HEK293T (cell line): Measurements from ENCODE around the gene IRF2BPL.

ENCODE experiments used
- ARNT ChIP-seq: fragments of 450-650 bp; IDR thresholded peaks from 2 replicates; pipeline ENCODE4 v1.6.1; 2017; ENCODE audit warnings: mild to moderate bottlenecking
- BHLHE40 ChIP-seq: fragments of 450-650 bp; IDR thresholded peaks from 2 replicates; pipeline ENCODE4 v1.6.1; 2016; ENCODE audit warnings: mild to moderate bottlenecking, moderate library complexity, borderline replicate concordance
- CTBP1 ChIP-seq: fragments of 450-650 bp; IDR thresholded peaks from 2 replicates; pipeline ENCODE4 v1.6.1; 2016; ENCODE audit warnings: borderline replicate concordance
- ELF4 ChIP-seq: fragments of 450-650 bp; IDR thresholded peaks from 2 replicates; pipeline ENCODE4 v1.6.1; 2017; ENCODE audit warnings: antibody characterized with exemption
- FOXA1 ChIP-seq: fragments of 450-650 bp; IDR thresholded peaks from 2 replicates; pipeline ENCODE4 v1.6.1; 2016; ENCODE audit warnings: mild to moderate bottlenecking
- FOXK2 ChIP-seq: fragments of 450-650 bp; IDR thresholded peaks from 2 replicates; pipeline ENCODE4 v1.6.1; 2016; ENCODE audit warnings: mild to moderate bottlenecking
- FOXM1 ChIP-seq: fragments of 450-650 bp; IDR thresholded peaks from 2 replicates; pipeline ENCODE4 v1.6.1; 2017; ENCODE audit warnings: mild to moderate bottlenecking, borderline replicate concordance
- L3MBTL2 ChIP-seq: fragments of 450-650 bp; conservative IDR thresholded peaks from 2 replicates; pipeline ENCODE4 v1.6.1; 2016; ENCODE audit warnings: mild to moderate bottlenecking
- NFRKB ChIP-seq: fragments of 450-650 bp; IDR thresholded peaks from 2 replicates; pipeline ENCODE4 v1.6.1; 2016; ENCODE audit warnings: mild to moderate bottlenecking, moderate library complexity
- PKNOX1 ChIP-seq: fragments of 450-650 bp; IDR thresholded peaks from 2 replicates; pipeline ENCODE4 v1.6.1; 2016
- SP1 ChIP-seq: fragments of 450-650 bp; IDR thresholded peaks from 2 replicates; pipeline ENCODE4 v1.6.1; 2017
- SUZ12 ChIP-seq: fragments of 450-650 bp; IDR thresholded peaks from 2 replicates; pipeline ENCODE4 v1.6.1; 2016; ENCODE audit warnings: mild to moderate bottlenecking
- TARDBP ChIP-seq: fragments of 450-650 bp; IDR thresholded peaks from 2 replicates; pipeline ENCODE4 v1.6.1; 2016
- ZNF384 ChIP-seq: fragments of 450-650 bp; IDR thresholded peaks from 2 replicates; pipeline ENCODE4 v1.6.1; 2016

- TF ChIP-seq BHLHE40 (no peak), ELF4 (no peak), SP1 (no peak), PKNOX1 (no peak), FOXK2 (no peak), TARDBP (no peak), FOXM1 (no peak), ZNF384 (no peak), CTBP1 (no peak), SUZ12 (no peak), NFRKB (no peak), ARNT (no peak), FOXA1 (no peak), L3MBTL2 (no peak)
Observed at GRCh38 chr14:76981670-76982069, 46.8 kb downstream of the IRF2BPL start.
